ENCODE data around the gene TPSAB1.
"Not testable (repeated sequence)": the region's sequence is repeated elsewhere in the genome, so short reads cannot be mapped to it uniquely, and the experiment has no call there.

TPSAB1 gene

DNA sequence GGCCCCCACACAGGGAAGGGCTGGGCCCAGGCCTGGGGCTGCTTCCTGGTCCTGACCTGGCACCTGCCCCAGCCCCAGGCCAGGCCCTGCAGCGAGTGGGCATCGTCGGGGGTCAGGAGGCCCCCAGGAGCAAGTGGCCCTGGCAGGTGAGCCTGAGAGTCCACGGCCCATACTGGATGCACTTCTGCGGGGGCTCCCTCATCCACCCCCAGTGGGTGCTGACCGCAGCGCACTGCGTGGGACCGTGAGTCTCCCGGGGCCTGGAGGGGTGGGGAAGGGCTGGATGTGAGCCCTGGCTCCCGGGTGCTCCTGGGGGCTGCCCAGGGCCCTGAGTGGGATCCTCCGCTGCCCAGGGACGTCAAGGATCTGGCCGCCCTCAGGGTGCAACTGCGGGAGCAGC, 576 bp downstream of the TPSAB1 start:
- not testable (repeated sequence) for H3K4me3 ChIP-seq (ENCODE audit: low read depth, low read length); DNase-seq (ENCODE audit: low read depth)

GRCh38 chr16:1243363-1243762, 2.9 kb downstream of the TPSAB1 start:
- DNase-seq (ENCODE audit: low read depth), result not testable (repeated sequence)

DNA sequence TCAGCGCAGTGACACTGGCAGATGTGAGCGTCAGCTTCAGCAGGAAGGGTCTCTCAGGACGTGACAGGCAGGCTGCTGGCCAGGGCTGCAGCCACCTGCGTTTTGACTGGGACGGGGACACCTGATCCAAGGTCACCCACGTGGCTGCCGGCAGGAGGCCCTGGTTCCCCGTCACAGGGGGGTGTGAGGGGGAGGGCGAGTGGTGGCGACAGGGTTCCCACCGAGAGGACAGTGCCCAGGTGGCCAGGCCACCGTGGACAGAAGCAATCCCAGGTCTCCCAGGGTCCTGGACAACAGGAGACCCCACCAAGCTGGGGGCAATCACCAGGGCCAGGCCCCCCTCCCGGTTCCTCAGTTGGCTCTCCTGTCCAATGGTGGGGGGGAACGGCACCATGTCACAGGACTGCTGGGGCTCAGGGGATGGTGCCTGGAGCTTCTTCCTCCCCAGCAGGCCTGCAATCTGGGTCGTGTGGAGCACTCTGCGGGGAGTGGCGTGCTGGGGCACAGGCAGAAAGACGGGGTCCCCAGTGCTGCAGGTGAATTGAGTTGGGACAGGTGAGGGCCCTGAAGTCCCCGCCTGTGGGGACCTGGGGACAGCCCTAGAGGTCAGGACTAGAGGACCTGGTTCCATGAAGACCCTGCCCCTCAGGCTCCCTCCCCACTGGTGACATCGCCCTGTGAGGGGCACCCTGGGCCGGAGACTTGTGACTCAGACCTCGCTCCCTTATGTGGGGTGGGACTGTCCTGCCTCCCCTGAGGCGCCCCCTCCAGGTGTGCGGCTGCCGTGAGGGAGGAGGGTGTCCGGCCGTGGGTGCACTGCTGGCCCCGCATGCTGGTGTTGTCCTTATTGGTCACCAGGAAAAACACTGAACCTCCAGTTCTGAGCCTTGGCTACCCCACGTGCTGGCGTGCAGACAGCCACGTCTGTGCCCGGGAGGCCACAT, 3.7 kb downstream of the TPSAB1 start:
- DNase-seq (ENCODE audit: low read depth), result not testable (repeated sequence)

More at GRCh38 chr16:1243363-1243762, 2.9 kb downstream of the TPSAB1 start:
- not testable (repeated sequence) for H3K4me3 ChIP-seq (ENCODE audit: low read depth, low read length)

DNA sequence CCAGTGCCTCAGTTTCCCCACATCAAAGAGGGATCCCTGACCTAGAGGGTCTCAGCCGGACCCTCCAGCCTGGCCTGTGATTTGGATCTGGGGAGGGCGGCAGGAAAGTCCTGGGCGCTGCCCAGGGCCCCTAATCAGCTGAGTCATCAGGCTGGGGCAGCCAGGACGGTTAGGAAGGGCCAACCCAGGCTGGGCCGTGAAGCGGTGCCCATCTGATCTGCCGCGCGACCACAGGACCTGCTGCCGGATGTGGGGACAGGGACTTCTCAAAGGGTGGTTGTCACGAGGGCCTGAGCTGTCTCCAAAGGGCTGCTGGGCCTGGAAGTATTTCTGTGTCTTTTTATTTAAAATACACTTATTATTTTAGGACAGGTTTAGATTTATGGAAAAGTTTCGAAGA, 4.4 kb downstream of the TPSAB1 start:
- H3K4me3 ChIP-seq (ENCODE audit: low read depth, low read length), result no peak overlapping the region
- DNase-seq (ENCODE audit: low read depth), result no peak

More for the DNA sequence above, 3.7 kb downstream of the TPSAB1 start:
- not testable (repeated sequence) for H3K4me3 ChIP-seq (ENCODE audit: low read depth, low read length)

- H3K4me3 ChIP-seq (ENCODE audit: low read depth, low read length), result no peak overlapping the region
- DNase-seq (ENCODE audit: low read depth), result no peak
Observed at GRCh38 chr16:1245452-1246020, 5.0 kb downstream of the TPSAB1 start.

GRCh38 chr16:1247903-1248537, 7.5 kb downstream of the TPSAB1 start:
- DNase-seq (ENCODE audit: low read depth); H3K4me3 ChIP-seq (ENCODE audit: low read depth, low read length): not testable (repeated sequence)

DNA sequence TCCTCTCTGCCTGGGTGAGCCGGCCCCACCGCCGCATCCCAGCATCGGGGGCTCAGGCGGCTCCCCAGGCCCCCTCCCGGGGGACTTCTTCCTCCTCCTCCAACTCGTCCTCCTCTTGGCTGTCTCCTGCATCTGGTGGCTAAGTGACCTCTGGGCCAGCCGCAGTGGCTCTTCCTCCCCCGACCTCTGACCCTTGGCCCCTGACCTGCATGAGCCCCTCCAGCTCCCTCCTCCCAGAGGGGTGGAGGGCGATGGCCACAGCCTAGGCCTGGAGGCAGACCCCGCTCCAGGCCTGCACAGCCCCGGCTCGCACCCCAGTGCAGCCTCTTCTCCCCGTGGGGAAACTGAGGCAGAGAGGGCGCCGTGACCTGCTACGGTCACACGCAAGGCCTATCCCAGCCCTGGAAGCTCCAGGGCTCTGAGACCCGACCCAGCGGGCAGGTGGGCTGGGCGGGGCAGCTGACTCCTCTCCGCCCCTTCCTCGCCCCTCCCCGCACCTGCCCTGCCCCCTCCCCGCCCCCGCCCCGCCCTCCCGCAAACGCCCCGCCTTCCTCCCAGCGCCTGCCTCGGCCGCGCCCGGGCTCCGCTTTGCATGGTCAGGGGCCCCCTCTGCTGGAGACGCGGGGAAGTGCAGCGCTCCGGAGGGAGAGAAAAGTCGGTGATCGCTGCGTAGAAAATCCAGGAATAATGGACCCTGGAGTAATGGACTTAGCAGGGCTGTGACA, 8.7 kb downstream of the TPSAB1 start:
- DNase-seq (ENCODE audit: low read depth); H3K4me3 ChIP-seq (ENCODE audit: low read depth, low read length): not testable (repeated sequence)

DNA sequence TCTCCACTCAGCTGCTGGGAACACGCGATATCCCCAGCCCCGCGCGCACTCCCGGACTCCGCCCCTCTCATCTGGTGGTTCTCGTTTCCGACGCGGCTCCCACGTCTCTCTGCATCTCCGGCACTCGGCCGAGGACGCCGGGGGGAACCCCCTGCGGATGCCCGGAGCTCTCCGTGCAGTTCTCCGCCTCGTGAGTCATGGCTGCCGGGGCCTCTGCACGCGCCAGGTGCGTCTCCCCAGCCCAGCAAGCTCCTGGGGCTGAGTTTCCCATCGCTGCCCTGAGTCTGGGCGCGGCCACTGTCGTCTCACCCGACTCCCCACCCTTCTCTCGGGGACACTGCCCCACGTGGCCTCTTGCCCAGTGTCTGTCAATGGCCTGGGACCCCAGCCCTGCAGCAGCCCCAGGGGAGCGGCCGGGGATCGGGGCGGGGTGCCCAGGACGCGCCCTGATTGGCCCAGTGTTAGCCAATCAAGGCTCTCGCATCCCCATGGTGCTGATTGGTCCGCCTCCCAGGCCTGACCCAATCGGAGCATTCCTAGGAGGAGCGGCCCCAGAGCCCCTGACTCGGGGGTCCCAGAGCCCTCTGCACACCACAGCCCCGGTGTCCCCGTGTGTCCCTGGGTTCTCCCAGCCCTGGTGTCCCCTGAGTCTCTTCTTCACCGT, 13.3 kb downstream of the TPSAB1 start:
- not testable (repeated sequence) for DNase-seq (ENCODE audit: low read depth)

GRCh38 chr16:1254821-1255220, 14.3 kb downstream of the TPSAB1 start:
- not testable (repeated sequence) for H3K4me3 ChIP-seq (ENCODE audit: low read depth, low read length); DNase-seq (ENCODE audit: low read depth)

More for the DNA sequence above, 13.3 kb downstream of the TPSAB1 start:
- H3K4me3 ChIP-seq (ENCODE audit: low read depth, low read length), result not testable (repeated sequence)

DNA sequence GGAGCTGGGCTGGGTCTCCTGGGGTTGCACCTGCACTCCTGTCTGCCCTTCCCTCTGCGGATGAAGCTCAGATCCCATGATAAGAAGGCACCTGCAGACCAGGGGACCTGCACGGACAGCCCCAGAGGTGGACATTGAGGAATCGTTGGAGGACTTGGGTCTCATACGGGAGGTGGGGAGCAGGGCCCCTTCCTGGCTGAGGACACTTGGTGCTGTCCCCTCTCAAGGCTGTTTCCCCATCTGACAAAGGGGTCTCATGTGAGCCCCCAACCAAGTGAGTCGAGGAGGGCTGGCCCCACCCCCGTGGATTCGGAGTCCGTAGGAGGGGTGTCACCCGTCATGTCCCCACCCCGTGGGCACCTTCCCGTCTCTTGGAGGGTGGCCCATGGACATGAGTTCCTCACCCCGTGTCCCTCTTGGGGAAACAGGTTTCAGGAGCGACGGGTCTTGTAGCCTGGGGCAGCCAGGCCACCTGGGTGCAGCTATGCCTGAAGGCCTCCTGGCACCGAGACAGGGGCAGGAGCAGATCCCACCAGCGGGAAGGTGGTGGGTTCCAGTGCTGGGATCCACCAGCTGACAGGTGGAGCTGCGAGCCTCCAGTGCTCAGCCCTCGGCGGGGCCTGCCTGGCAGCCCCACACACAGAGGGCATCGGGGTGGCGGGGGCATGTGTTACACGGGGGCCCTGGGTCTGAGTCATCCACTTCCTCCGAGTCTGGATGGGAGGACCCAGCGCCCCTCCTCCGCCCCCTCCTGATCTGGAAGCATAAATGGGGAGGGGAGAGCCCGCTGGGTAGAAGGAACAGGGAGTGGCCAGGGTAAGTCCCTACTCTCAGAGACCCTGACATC, 15.0 kb downstream of the TPSAB1 start, which contains the start of gene TPSD1:
TPSD1 (plus strand) TSS at position 794 of the 847 bp plus-strand sequence. CDS start 212 bp downstream, outside the sequence.
- not testable (repeated sequence) for H3K4me3 ChIP-seq (ENCODE audit: low read depth, low read length); DNase-seq (ENCODE audit: low read depth)

GRCh38 chr16:1256296-1256873, 15.9 kb downstream of the TPSAB1 start:
- DNase-seq (ENCODE audit: low read depth); H3K4me3 ChIP-seq (ENCODE audit: low read depth, low read length): not testable (repeated sequence)

GRCh38 chr16:1256874-1257322, 16.4 kb downstream of the TPSAB1 start:
- DNase-seq (ENCODE audit: low read depth), result no peak
- H3K4me3 ChIP-seq (ENCODE audit: low read depth, low read length), result no peak overlapping the region

DNA sequence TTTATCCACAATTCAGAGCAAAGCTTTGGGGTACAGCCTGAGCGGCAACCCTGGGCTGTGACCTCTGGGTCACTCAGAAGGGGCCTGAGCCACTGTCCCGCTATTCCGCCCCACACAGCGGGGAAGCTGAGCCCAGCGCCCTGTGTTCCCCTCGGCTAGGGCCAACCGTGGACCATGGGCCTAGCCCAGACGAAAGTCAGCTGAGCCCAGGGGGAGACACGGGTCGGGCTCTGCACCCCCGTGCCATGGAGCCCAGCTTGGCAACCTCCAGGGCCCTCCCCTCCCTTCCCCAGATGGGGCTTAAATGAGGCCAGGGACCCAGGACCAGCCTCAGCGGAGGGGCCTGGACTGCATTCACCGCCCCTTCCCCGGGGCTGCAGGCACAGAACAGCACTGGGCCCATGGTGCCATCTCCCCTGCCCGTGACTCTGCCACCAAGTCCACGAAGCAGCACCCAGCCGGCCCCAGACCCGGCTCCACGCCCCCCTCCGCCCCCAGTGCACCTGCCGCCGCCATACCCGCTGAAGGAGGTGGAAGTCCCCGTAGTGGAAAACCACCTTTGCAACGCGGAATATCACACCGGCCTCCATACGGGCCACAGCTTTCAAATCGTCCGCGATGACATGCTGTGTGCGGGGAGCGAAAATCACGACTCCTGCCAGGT, 17.2 kb downstream of the TPSAB1 start:
- no peak for DNase-seq (ENCODE audit: low read depth)
- H3K4me3 ChIP-seq (ENCODE audit: low read depth, low read length), result no peak overlapping the region

GRCh38 chr16:1258225-1258600, 17.7 kb downstream of the TPSAB1 start:
- no peak for DNase-seq (ENCODE audit: low read depth)
- H3K4me3 ChIP-seq (ENCODE audit: low read depth, low read length), result no peak overlapping the region

GRCh38 chr16:1258906-1259759, 18.6 kb downstream of the TPSAB1 start:
- no peak for DNase-seq (ENCODE audit: low read depth)
- no peak overlapping the region for H3K4me3 ChIP-seq (ENCODE audit: low read depth, low read length)

- DNase-seq (ENCODE audit: low read depth), result no peak
- no peak overlapping the region for H3K4me3 ChIP-seq (ENCODE audit: low read depth, low read length)
Observed at GRCh38 chr16:1259760-1260068, 19.2 kb downstream of the TPSAB1 start.

Measured in skeletal muscle cell (primary cell).